ENCODE measurements around the gene PDZD4. TPM values are rescaled to one million over a fixed set of nuclear protein-coding genes. Genes with fewer than 3 reads are reported as not detected.

Gene PDZD4
- total RNA-seq, 2 experiments from 2014 or later = 0.80 to 1.1 TPM

DNA sequence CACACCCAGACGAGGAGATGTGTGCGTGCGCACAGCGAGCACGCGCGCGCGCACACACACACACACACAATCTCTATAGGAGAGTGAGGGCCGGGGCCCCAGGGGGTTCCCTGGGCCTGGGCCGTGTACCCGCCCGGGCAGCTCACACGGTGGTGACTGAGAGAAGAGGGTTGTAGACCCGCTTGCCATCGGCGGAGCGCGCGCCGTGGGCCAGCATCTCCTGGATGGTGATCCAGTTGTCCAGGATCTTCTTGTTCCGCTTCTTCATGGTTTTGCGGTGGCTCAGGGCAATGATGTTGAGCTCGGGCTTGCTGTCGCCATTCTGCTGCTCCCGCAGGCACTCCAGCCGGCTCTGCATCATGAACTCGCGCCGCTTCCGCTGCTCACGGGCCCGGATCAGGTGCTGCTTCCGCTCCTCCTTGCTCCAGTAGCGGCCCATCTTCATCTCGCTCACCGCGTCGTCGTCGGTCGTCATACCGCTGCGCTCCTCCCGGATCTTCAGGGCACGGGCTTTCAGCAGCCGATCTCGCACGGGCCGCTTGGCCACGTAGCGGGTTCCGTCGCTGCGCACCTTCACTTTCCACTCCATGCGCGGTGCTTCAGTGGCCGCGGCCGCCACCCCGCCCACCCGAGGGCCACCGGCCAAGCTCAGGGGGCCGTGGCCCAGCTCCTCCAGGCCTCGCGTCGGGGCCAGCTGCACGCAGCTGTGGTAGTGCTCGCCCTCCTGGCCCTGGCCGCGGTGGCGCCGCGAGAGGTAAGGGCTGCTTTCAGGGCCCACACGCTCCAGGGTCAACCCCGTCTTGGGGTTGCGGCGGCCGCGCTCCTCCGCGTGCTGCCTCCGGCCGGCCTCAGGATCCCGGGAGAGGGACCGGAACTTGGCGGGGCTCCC is 26.9 kb downstream of the PDZD4 start:
- Mint-ChIP-seq H3K27ac (no peak overlapping the region), H3K27me3 (no peaks in the 10 kb centered on the region), H3K4me3 (no peak overlapping the region), H3K4me1 (no peaks in the 10 kb centered on the region), H3K9me3 (no peaks in the 10 kb centered on the region), H3K36me3 (no peaks in the 10 kb centered on the region)
- DNase-seq (no peak), ATAC-seq (ENCODE audit: low read depth) (no peak)
- POLR2A ChIA-PET = no interaction called here

GRCh38 chrX:153802513-153803045 is 27.8 kb downstream of the PDZD4 start:
- POLR2A ChIA-PET = no interaction called here
- H3K36me3 Mint-ChIP-seq = peaks cover 3% of the 10 kb centered on the region
- no peak overlapping the region for H3K27ac Mint-ChIP-seq
- H3K4me1 Mint-ChIP-seq = no peaks in the 10 kb centered on the region
- DNase-seq (no peak), ATAC-seq (ENCODE audit: low read depth) (no peak)
- H3K27me3 Mint-ChIP-seq = no peaks in the 10 kb centered on the region
- no peak overlapping the region for H3K4me3 Mint-ChIP-seq
- H3K9me3 Mint-ChIP-seq = no peaks in the 10 kb centered on the region

DNA sequence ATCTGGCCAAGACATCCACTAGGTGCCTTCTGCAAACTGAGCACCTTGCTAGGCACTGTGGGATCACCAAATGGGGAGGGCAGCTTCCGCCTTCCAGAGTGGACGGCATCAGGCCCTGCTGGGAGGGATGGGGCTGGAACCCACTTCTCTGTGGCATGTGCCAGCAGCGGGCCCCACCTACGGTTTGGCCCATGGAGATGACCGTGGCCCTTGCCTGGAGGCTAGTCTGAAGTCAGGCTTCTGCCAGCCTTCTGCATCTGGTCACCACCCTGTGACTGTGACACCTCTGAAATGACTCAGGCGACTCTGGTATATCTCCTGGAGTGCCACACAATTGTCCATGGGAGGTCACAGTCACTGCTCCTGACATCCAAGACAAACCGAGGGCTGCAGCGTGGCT is 28.7 kb downstream of the PDZD4 start:
- no peak for DNase-seq
- H3K36me3 Mint-ChIP-seq = peaks cover 3% of the 10 kb centered on the region
- H3K4me3 Mint-ChIP-seq = no peak overlapping the region
- H3K9me3 Mint-ChIP-seq = no peaks in the 10 kb centered on the region
- ATAC-seq (ENCODE audit: low read depth) = no peak
- no peaks in the 10 kb centered on the region for H3K4me1 Mint-ChIP-seq
- no peak overlapping the region for H3K27ac Mint-ChIP-seq
- POLR2A ChIA-PET = no interaction called here
- H3K27me3 Mint-ChIP-seq = no peaks in the 10 kb centered on the region

- ATAC-seq (ENCODE audit: low read depth) (no peak), DNase-seq (no peak)
- H3K27ac Mint-ChIP-seq = no peak overlapping the region
- H3K27me3 Mint-ChIP-seq = no peaks in the 10 kb centered on the region
- peaks cover 6% of the 10 kb centered on the region for H3K4me1 Mint-ChIP-seq
- no peak overlapping the region for H3K4me3 Mint-ChIP-seq
- H3K36me3 Mint-ChIP-seq = peaks cover 7% of the 10 kb centered on the region
- POLR2A ChIA-PET = no interaction called here
- no peaks in the 10 kb centered on the region for H3K9me3 Mint-ChIP-seq
Measured at GRCh38 chrX:153800746-153801145, 29.6 kb downstream of the PDZD4 start.

DNA sequence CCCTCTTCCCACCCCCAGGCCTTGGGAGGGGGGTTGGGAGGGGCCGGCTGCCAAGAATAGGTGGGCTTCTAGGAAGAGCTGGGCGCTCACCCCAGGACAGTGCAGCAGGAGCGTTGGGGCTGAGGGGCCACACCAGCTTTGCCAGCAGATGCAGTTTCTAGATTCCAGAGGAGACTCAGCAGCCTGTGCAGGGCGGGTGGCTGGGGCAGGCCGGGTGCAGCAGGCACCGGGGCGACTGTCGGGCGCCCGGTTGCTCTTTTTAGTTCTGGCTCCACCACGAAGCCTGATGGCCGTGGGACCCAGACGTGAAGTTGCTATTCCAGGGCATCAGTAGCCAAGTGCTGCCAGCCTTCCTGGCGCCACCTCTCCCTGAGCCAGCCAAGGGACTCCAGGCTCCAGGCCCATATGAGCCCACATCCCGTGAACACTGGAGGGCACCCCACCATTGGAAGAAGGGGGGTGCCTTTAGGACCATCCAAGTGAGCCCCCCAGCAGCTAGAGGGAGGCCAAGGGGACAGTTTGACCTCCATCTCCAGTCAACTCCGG is 30.1 kb downstream of the PDZD4 start:
- no peak for DNase-seq
- H3K27me3 Mint-ChIP-seq = no peaks in the 10 kb centered on the region
- H3K4me1 Mint-ChIP-seq = peaks cover 6% of the 10 kb centered on the region
- H3K36me3 Mint-ChIP-seq = peaks cover 7% of the 10 kb centered on the region
- ATAC-seq (ENCODE audit: low read depth) = no peak
- H3K9me3 Mint-ChIP-seq = no peaks in the 10 kb centered on the region
- POLR2A ChIA-PET = no interaction called here
- H3K27ac Mint-ChIP-seq = no peak overlapping the region
- H3K4me3 Mint-ChIP-seq = no peak overlapping the region

DNA sequence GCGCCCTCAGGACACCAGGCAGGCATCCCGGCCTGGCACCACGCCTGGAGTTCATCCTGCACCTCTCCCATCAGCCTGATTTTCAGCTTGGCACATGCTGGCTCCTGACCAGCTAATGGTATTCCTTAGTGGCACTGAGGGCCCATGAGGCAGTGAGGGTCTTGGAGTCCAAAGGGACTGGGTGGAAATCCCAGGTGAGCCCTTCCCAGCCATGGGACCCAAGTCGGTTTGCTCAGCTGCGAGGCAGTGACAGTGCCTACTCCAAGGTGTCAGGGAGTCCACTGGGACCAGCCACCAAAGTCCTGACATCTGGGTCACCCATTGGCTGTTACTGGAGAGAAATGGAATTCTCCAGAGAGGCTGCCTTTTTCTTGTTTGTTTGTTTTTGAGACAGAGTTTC is 31.0 kb downstream of the PDZD4 start:
- Mint-ChIP-seq H3K27me3 (no peaks in the 10 kb centered on the region), H3K9me3 (no peaks in the 10 kb centered on the region), H3K27ac (no peak overlapping the region), H3K4me3 (no peak overlapping the region), H3K4me1 (peaks cover 6% of the 10 kb centered on the region), H3K36me3 (peaks cover 7% of the 10 kb centered on the region)
- ATAC-seq (ENCODE audit: low read depth) (no peak), DNase-seq (no peak)
- POLR2A ChIA-PET = no interaction called here

DNA sequence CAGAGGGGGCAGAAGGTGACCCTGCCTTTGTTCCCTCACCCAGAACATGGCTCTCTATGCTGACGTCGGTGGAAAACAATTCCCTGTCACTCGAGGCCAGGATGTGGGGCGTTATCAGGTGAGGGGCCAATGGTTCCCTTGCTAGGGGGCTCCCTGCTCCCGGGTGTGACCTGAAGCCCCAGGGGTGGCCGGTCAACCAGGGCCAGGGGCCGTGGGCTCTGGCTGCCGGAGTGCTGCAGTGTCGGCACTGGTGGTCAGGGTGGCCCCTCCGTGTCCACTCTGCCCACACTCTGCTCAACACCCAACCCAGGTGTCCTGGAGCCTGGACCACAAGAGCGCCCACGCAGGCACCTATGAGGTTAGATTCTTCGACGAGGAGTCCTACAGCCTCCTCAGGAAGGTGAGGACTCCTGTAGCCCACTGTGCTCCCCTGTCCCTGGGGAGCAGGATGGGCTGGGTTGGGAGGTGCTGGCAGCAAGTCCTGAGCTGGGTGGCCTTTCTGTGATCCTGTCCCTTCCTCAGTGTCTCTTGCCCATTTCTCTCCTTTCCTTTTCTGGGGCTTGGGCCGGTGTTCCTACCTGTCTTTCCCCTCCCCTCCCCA is 32.8 kb downstream of the PDZD4 start:
- Mint-ChIP-seq H3K27ac (no peak overlapping the region), H3K27me3 (no peaks in the 10 kb centered on the region), H3K4me1 (peaks cover 9% of the 10 kb centered on the region), H3K9me3 (no peaks in the 10 kb centered on the region), H3K4me3 (no peak overlapping the region), H3K36me3 (peaks cover 8% of the 10 kb centered on the region)
- ATAC-seq (ENCODE audit: low read depth) (no peak), DNase-seq (no peak)
- POLR2A ChIA-PET = no interaction called here

GRCh38 chrX:153794897-153795816 is 35.2 kb downstream of the PDZD4 start:
- peak; percentile 45 for DNase-seq
- Mint-ChIP-seq H3K4me1 (peaks cover 12% of the 10 kb centered on the region), H3K9me3 (no peaks in the 10 kb centered on the region), H3K27ac (peak overlapping the region; percentile 88), H3K4me3 (peak overlapping the region; percentile 95), H3K36me3 (peaks cover 8% of the 10 kb centered on the region), H3K27me3 (no peaks in the 10 kb centered on the region)
- no peak for ATAC-seq (ENCODE audit: low read depth)
- POLR2A ChIA-PET = interaction anchor here (0.5 to 1.5 kb wide), 4 partner anchors 35 to 131 kb away, joined by 3 to 12 read pairs (median 3); partner anchors contain the start of gene ARHGAP4

GRCh38 chrX:153794018-153794896 is 36.1 kb downstream of the PDZD4 start, which contains the start of the genes IDH3G and SSR4:
IDH3G (minus strand) TSS chrX:153794375; CDS start chrX:153794326, 49 bp downstream.
SSR4 (plus strand) TSS chrX:153794668; CDS start chrX:153794688, 20 bp downstream.
- Mint-ChIP-seq H3K4me3 (peak within 1 kb of the TSS; percentile 95), H3K27ac (peak within 1 kb of the TSS; percentile 94), H3K27me3 (no peaks in the 10 kb centered on the region), H3K4me1 (peaks cover 12% of the 10 kb centered on the region), H3K36me3 (peaks cover 10% of the 10 kb centered on the region), H3K9me3 (no peaks in the 10 kb centered on the region)
- ATAC-seq (ENCODE audit: low read depth) = peak; percentile 93
- peak; percentile 94 for DNase-seq
- POLR2A ChIA-PET = interaction anchor here (0.6 to 1.5 kb wide), 3 partner anchors 35 to 131 kb away, joined by 3 to 12 read pairs (median 3); partner anchors contain the start of gene ARHGAP4

GRCh38 chrX:153793291-153793690 is 37.1 kb downstream of the PDZD4 start:
- Mint-ChIP-seq H3K36me3 (peaks cover 11% of the 10 kb centered on the region), H3K4me1 (peaks cover 12% of the 10 kb centered on the region), H3K27me3 (no peaks in the 10 kb centered on the region), H3K27ac (peak overlapping the region; percentile 94), H3K9me3 (no peaks in the 10 kb centered on the region), H3K4me3 (peak overlapping the region; percentile 95)
- POLR2A ChIA-PET = no interaction called here
- no peak for ATAC-seq (ENCODE audit: low read depth)
- no peak for DNase-seq

GRCh38 chrX:153792368-153792767 is 38.0 kb downstream of the PDZD4 start:
- Mint-ChIP-seq H3K4me1 (peaks cover 12% of the 10 kb centered on the region), H3K36me3 (peaks cover 8% of the 10 kb centered on the region), H3K27ac (no peak overlapping the region), H3K27me3 (no peaks in the 10 kb centered on the region), H3K4me3 (no peak overlapping the region), H3K9me3 (no peaks in the 10 kb centered on the region)
- ATAC-seq (ENCODE audit: low read depth) (no peak), DNase-seq (no peak)
- POLR2A ChIA-PET = no interaction called here
